Osteoblast (primary cell): ENCODE results near the gene ITPR3. TPM values are rescaled to one million over a fixed set of nuclear protein-coding genes. Genes with fewer than 3 reads are reported as not detected.
A peak's percentile ranks its signal among the peaks of the same experiment; 100 is the strongest.

Experiments used
- DNase-seq: peaks from one replicate; pipeline ENCODE4 v3.0.0; 2011; ENCODE audit warnings: low spot score, mixed read lengths; ENCODE audit not compliant: insufficient read length; ENCODE audit errors: missing footprints
- H2AFZ ChIP-seq: 2 replicates; pipeline ENCODE4 v1.6.0; 2011; ENCODE audit warnings: mild to moderate bottlenecking, low read length
- H3K27ac ChIP-seq: 2 replicates; pipeline ENCODE4 v1.5.1; 2011; ENCODE audit warnings: mild to moderate bottlenecking, low read depth, low read length, moderate library complexity
- H3K27me3 ChIP-seq: 2 replicates; pipeline ENCODE4 v1.6.0; 2012; ENCODE audit warnings: mild to moderate bottlenecking, control low read depth, inconsistent platforms, low read length, moderate library complexity; ENCODE audit not compliant: insufficient read depth
- H3K36me3 ChIP-seq: 2 replicates; pipeline ENCODE4 v1.5.1; 2011; ENCODE audit warnings: mild to moderate bottlenecking, low read length, control low read depth, moderate library complexity; ENCODE audit not compliant: insufficient read depth
- H3K4me1 ChIP-seq: 2 replicates; pipeline ENCODE4 v1.5.1; 2011; ENCODE audit warnings: mild to moderate bottlenecking, low read length, control low read depth, moderate library complexity; ENCODE audit not compliant: insufficient read depth
- H3K4me2 ChIP-seq: 2 replicates; pipeline ENCODE4 v1.6.0; 2011; ENCODE audit warnings: mild to moderate bottlenecking, low read length; ENCODE audit not compliant: insufficient read depth
- H3K4me3 ChIP-seq: fragments of 200-600 bp; sonication (generic); 3 replicates; pipeline ENCODE4 v1.5.1; 2012; ENCODE audit warnings: mild to moderate bottlenecking, low read length, inconsistent platforms; ENCODE audit not compliant: insufficient read depth
- H3K79me2 ChIP-seq: 2 replicates; pipeline ENCODE4 v1.6.0; 2012; ENCODE audit warnings: mild to moderate bottlenecking, low read length, control low read depth, inconsistent platforms; ENCODE audit not compliant: insufficient read depth
- H3K9me3 ChIP-seq: 2 replicates; pipeline ENCODE4 v1.5.1; 2011; ENCODE audit warnings: low read depth, low read length, control low read depth
- H4K20me1 ChIP-seq: 2 replicates; pipeline ENCODE4 v1.6.0; 2012; ENCODE audit warnings: mild to moderate bottlenecking, low read length, control low read depth; ENCODE audit not compliant: insufficient read depth
- total RNA-seq: library from RNA; depleted of rRNA; stranded (reverse); fragments of >200 nt; gene quantifications from 2 replicates; pipeline ENCODE4 v1.2.3, GENCODE V29; 2012
- TF ChIP-seq, protein P1 (sequence below): IDR thresholded peaks from 2 replicates; pipeline ENCODE4 v1.5.1; 2011; ENCODE audit warnings: mild to moderate bottlenecking, low read depth, low read length, moderate library complexity; ENCODE audit errors: extremely low read depth

Gene ITPR3
- total RNA-seq, 1 donor: 46.7 TPM

DNA sequence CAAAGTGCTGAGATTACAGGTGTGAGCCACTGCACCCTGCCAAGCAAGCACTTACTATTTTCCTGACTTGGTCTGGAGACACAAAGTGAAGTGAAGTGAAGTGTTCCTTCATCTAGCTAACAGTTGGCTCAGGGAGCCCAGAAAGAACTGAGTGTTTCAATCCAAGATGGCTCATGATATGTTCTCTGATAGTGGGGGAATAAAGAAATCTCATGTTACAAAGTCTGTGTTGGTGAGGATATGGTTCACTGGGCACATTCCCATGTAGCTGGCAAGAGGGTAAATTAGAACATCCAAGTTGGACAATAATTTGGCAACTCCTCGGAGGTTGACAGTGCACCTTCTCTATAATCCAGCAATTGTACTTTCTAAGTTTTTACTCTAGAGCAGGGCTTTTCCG is 5.0 kb upstream of the ITPR3 start:
- DNase-seq: no peak
- Histone ChIP-seq H3K79me2 (no peaks in the 10 kb centered on the region), H2AFZ (no peak overlapping the region), H4K20me1 (no peaks in the 10 kb centered on the region), H3K4me3 (no peak overlapping the region), H3K4me1 (peaks cover 24% of the 10 kb centered on the region), H3K4me2 (no peak overlapping the region), H3K27me3 (no peaks in the 10 kb centered on the region), H3K36me3 (no peaks in the 10 kb centered on the region), H3K27ac (no peak overlapping the region), H3K9me3 (no peaks in the 10 kb centered on the region)
- TF ChIP-seq, protein P1, sequence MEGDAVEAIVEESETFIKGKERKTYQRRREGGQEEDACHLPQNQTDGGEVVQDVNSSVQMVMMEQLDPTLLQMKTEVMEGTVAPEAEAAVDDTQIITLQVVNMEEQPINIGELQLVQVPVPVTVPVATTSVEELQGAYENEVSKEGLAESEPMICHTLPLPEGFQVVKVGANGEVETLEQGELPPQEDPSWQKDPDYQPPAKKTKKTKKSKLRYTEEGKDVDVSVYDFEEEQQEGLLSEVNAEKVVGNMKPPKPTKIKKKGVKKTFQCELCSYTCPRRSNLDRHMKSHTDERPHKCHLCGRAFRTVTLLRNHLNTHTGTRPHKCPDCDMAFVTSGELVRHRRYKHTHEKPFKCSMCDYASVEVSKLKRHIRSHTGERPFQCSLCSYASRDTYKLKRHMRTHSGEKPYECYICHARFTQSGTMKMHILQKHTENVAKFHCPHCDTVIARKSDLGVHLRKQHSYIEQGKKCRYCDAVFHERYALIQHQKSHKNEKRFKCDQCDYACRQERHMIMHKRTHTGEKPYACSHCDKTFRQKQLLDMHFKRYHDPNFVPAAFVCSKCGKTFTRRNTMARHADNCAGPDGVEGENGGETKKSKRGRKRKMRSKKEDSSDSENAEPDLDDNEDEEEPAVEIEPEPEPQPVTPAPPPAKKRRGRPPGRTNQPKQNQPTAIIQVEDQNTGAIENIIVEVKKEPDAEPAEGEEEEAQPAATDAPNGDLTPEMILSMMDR: no peak

DNA sequence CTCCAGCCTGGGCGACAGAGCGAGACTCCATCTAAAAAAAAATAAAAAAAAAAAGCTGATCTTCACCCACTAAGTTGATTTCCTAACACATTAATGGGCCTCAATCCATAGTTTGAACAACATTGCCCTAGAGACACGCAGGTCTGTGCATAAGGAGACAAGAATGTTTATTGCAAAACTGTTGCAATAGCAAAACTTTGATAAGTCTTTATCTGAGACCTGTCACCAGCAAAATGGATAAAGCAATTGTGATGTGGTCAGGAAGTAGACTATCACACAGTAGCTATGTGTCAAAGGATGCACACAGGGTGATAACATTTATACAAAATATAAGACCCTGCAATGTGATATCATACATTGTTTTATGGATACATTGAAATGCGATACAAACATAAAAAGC is 4.2 kb upstream of the ITPR3 start:
- no peak overlapping the region for H3K4me2 ChIP-seq
- H3K9me3 ChIP-seq: no peaks in the 10 kb centered on the region
- no peak overlapping the region for H2AFZ ChIP-seq
- H3K79me2 ChIP-seq: peaks cover 6% of the 10 kb centered on the region
- no peak for DNase-seq
- H3K27ac ChIP-seq: no peak overlapping the region
- no peak overlapping the region for H3K4me3 ChIP-seq
- no peaks in the 10 kb centered on the region for H4K20me1 ChIP-seq
- peaks cover 26% of the 10 kb centered on the region for H3K4me1 ChIP-seq
- H3K36me3 ChIP-seq: no peaks in the 10 kb centered on the region
- no peaks in the 10 kb centered on the region for H3K27me3 ChIP-seq
- TF ChIP-seq, protein P1: no peak

DNA sequence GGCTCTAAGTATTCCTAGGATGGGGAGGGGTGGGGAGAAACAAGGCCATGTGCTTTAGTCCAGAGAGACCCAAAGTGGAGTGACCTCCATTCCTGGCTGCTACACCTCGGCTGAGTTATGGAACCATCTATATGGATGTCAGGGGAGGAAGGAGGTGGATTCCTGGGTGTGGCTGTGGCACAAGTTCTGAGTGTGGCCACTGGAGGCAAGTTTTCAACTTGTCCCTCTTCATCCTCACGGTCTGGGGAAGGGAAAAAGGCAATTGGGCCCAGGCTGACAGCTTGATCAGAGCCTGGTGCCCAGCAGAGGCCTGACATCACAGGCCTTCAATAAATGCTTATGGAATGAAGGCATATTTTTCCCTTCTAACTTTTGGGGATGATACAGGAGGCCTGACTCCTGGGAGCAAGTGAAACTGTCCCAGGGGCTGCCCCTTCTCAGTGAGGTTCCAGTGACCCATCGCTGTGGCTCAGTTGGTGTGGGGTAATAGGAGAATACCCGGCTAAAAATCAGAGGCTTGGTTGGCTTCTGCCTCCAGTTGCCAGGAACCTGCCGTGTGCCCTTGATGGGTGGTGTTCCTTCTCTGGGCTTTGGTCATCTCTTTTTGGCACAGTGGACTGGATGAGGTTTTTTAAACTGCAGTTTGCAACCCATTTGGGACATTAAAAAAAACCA is 1.8 kb upstream of the ITPR3 start:
- H3K27ac ChIP-seq: no peak overlapping the region
- peaks cover 16% of the 10 kb centered on the region for H3K4me1 ChIP-seq
- no peak overlapping the region for H2AFZ ChIP-seq
- TF ChIP-seq, protein P1: peak; percentile 7
- peak; percentile 71 for DNase-seq
- no peaks in the 10 kb centered on the region for H4K20me1 ChIP-seq
- no peaks in the 10 kb centered on the region for H3K36me3 ChIP-seq
- H3K4me2 ChIP-seq: no peak overlapping the region
- peaks cover 29% of the 10 kb centered on the region for H3K79me2 ChIP-seq
- H3K9me3 ChIP-seq: no peaks in the 10 kb centered on the region
- no peak overlapping the region for H3K4me3 ChIP-seq
- H3K27me3 ChIP-seq: no peaks in the 10 kb centered on the region

DNA sequence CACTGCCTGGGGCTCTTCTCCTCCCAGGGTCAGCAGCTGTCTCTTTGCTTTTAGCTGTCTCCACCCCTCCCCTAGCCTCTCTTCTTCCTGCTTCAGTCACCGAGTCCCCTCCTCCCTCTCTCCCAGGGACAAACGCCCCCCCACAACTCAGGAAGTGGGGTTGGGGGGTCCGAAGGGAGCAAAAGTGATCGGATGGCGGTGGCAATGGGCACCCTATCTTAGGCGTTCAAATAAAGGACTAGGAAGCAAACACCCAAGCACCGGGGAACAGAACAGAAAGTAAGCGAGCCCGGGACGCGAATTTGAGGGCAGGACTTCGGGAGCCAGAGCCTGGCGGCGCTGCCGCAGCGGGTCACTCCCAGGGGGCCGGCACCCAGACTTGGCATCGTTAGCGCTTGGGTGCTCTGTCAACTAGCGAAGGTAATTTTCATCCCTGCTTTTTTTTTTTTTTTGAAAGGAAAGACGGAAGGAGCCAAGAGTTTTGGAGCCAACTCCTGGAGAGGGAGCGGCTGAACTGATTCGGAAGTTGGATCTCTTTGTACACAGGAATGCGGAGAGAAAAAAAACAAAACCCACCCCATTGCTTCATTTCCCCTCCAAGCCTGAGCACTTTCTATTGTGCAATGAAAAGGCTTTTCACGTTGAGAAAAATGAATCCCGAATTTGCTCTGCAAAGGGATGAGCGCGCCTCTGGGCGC is 815 bp upstream of the ITPR3 start:
- peaks cover 11% of the 10 kb centered on the region for H3K4me1 ChIP-seq
- peak overlapping the region; percentile 32 for H3K27ac ChIP-seq

More for the DNA sequence above, 815 bp upstream of the ITPR3 start:
- H3K79me2 ChIP-seq: peaks cover 37% of the 10 kb centered on the region
- TF ChIP-seq, protein P1: no peak
- H4K20me1 ChIP-seq: no peaks in the 10 kb centered on the region
- peak; percentile 89 for DNase-seq
- peak overlapping the region; percentile 89 for H3K4me2 ChIP-seq
- H3K4me3 ChIP-seq: peak overlapping the region; percentile 84
- no peaks in the 10 kb centered on the region for H3K36me3 ChIP-seq
- peak overlapping the region; percentile 73 for H2AFZ ChIP-seq
- H3K9me3 ChIP-seq: no peaks in the 10 kb centered on the region
- no peaks in the 10 kb centered on the region for H3K27me3 ChIP-seq
